GM10266 (cell line): ENCODE data around the gene PHF2.

Experiments used
- DNase-seq: peaks from one replicate; pipeline ENCODE4 v3.0.0; 2012; ENCODE audit errors: extremely low spot score
- TF ChIP-seq, protein P1 (sequence below): IDR thresholded peaks from 2 replicates; pipeline ENCODE4 v1.5.1; 2012; ENCODE audit warnings: mild to moderate bottlenecking, low read depth; ENCODE audit not compliant: control insufficient read depth, insufficient read depth; ENCODE audit errors: missing control alignments

The PHF2 gene

DNA sequence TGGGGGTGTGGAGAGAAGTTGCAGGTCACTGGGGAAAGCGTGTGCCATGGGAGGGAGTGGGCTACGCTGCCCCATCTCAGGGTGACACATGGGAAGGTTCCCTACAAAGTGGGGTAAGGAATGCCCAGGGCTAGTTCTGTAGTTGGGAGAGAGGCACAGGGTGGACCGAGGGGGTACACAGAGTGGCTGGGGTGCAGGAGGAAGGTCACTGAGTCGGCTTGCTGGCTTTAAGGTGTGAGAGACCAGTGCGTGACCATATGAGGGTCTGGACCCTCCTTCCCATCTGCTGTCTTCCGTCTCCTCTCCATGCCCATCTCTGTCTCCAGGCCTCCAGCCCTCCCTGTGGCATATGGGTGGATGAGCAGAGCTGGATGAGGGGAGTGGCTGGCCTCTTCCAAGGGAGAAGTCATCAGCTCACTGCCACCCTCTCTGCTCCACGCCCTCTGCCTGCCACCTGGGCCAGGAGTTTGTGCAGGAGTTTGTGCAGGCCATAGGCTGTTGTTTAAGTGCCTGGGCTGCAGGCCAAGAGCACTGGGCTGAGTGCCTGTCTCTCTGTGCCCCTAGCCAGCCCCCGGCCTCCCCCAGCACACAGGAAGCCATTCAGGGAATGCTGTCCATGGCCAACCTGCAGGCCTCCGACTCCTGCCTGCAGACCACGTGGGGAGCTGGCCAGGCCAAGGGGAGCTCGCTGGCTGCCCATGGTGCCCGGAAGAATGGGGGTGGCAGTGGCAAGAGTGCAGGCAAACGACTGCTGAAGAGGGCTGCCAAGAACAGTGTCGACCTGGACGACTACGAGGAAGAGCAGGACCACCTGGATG, 96.8 kb downstream of the PHF2 start:
- TF ChIP-seq, protein P1, sequence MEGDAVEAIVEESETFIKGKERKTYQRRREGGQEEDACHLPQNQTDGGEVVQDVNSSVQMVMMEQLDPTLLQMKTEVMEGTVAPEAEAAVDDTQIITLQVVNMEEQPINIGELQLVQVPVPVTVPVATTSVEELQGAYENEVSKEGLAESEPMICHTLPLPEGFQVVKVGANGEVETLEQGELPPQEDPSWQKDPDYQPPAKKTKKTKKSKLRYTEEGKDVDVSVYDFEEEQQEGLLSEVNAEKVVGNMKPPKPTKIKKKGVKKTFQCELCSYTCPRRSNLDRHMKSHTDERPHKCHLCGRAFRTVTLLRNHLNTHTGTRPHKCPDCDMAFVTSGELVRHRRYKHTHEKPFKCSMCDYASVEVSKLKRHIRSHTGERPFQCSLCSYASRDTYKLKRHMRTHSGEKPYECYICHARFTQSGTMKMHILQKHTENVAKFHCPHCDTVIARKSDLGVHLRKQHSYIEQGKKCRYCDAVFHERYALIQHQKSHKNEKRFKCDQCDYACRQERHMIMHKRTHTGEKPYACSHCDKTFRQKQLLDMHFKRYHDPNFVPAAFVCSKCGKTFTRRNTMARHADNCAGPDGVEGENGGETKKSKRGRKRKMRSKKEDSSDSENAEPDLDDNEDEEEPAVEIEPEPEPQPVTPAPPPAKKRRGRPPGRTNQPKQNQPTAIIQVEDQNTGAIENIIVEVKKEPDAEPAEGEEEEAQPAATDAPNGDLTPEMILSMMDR = no peak
- no peak for DNase-seq

GRCh38 chr9:93673839-93674334, 97.5 kb downstream of the PHF2 start:
- TF ChIP-seq, protein P1 = no peak
- no peak for DNase-seq

GRCh38 chr9:93674580-93675335, 98.4 kb downstream of the PHF2 start:
- DNase-seq = no peak
- TF ChIP-seq, protein P1 = no peak

DNA sequence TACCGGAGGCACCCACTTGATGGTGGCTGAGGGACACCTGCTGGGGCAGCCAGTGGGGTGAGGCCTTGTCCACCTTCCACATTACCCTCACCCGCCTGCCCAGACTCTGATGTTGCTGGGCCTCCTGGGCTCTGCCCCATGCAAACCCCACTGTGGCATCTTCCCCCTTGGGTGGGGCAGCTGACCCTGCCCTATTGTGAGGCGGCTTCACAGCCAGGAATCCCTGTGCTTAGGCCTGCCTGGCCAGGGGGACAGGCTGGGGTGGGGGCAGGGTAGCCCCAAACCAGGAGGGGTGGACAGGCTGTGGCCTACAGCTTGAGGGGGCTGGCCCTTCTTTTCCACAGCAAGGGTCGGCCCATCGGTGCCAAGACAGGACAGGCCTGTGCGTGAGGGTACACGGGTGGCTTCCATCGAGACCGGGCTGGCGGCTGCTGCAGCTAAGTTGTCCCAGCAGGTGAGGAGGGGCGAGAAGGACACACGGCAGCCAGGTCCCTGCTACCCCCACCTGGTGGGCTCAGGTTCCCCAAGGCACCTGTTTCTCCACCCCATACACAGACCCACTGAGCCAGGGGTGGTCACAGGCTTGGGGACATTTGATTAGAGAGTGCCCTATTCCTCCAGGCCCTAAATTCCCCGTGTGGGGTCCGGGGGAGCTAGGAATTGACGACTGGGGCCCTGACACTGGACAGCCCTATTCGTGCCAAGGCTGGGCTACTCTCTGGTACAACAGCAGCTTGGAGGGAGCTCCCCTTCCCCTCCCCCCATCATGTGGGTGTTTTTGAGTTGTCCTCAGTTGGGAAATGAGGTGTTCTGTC, 99.2 kb downstream of the PHF2 start:
- TF ChIP-seq, protein P1 = no peak
- no peak for DNase-seq

DNA sequence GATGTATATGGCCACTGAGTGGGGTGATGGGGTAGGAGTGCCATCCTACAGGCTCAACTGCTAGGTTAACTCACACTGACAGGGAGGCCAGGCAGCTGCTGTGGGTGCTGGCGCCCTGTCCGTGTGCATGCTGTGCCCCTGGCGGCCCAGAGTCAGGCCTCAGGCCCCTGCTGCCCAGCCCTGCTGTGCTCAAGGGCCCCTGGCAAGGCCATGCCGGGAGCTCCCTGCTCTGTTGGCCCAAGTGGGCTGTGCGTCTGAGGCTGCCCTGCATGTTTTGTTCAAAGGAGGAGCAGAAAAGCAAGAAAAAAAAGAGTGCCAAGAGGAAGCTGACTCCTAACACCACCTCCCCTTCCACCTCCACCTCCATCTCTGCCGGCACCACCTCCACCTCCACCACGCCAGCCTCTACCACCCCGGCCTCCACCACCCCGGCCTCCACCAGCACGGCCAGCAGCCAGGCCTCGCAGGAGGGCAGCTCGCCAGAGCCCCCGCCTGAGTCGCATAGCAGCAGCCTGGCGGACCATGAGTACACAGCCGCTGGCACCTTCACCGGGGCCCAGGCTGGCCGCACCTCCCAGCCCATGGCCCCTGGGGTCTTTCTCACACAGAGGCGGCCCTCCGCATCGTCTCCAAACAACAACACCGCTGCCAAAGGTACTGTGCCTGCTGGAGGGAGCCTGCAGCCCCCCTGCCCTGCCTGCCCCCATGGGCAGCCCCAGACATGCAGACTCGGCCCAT, 100.1 kb downstream of the PHF2 start:
- no peak for DNase-seq
- TF ChIP-seq, protein P1 = no peak

DNA sequence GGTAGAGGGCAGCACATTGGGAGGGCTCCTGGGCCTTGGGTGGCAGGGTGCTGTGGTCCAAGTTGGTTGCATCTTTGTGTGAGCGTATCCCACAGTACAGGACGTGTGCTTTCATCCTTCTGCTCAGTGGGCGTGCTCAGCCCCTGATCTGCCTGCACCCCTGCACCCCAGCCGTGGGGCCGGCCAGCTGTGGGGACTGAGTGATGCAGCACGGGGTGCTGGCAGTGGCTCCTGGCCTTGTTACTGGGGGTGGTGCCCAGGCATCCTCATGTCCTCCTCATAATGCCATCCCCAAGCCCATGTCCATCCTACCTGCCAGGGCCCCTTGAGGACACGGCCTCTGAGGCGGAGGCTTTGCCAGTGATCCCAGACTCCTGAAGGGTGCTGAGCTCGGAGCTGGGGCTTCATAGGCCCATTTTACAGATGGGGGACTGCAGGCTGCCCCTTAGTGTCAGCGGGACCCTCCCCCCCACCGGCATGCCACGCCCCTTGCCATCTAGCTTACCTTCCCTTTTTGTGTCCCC, 100.7 kb downstream of the PHF2 start:
- DNase-seq = no peak

More for the DNA sequence above, 100.7 kb downstream of the PHF2 start:
- TF ChIP-seq, protein P1 = no peak
